ENCODE data around the gene DDX20.
A peak's percentile ranks its signal among the peaks of the same experiment; 100 is the strongest.

Gene DDX20

DNA sequence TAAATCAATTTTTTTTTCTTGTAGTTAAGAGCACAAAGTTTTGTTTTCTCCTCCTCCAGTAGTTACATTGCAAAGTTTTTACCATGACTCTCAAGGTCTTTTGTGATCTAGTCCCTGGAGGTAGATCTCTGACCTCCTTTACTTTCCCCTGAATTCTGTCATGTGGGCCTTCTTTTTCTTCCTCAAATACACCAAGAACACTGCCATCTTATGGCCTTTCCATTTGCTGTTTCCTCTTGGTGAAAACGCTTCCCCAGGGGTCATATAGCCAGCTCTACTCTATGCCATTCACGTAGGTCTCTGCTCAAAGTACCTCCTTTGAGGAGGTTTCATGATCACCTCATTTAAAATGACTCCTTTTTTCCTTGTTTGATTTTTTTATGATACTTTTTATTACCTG is 2.7 kb downstream of the DDX20 start:
- H3K4me3 ChIP-seq (ENCODE audit: low read depth, low read length): no peak overlapping the region
- DNase-seq (ENCODE audit: low read depth, low spot score): no peak
- POLR2A ChIA-PET: no interaction called here
- no peak for TF ChIP-seq CTCF (IDR thresholded peaks at IDR 0.05; ENCODE audit: insufficient read depth, low read length, missing control alignments)
- CTCF ChIA-PET: interaction anchor here (0.7 to 18.1 kb wide), 5 partner anchors 9 to 278 kb away, joined by 3 to 289 read pairs (median 52); no protein-coding TSS in a partner anchor

GRCh38 chr1:111761717-111762116 is 6.0 kb downstream of the DDX20 start:
- ChIA-PET CTCF (interaction anchor here (1.8 to 14.8 kb wide), 5 partner anchors 9 to 280 kb away, joined by 7 to 314 read pairs (median 14); no protein-coding TSS in a partner anchor), POLR2A (no interaction called here)
- no peak for DNase-seq (ENCODE audit: low read depth, low spot score)
- H3K4me3 ChIP-seq (ENCODE audit: low read depth, low read length): no peak overlapping the region
- no peak for TF ChIP-seq CTCF (IDR thresholded peaks at IDR 0.05; ENCODE audit: insufficient read depth, low read length, missing control alignments)

- no peak for TF ChIP-seq CTCF (IDR thresholded peaks at IDR 0.05; ENCODE audit: insufficient read depth, low read length, missing control alignments)
- no peak overlapping the region for H3K4me3 ChIP-seq (ENCODE audit: low read depth, low read length)
- POLR2A ChIA-PET: no interaction called here
- DNase-seq (ENCODE audit: low read depth, low spot score): no peak
- CTCF ChIA-PET: interaction anchor here (0.7 to 14.8 kb wide), 5 partner anchors 9 to 281 kb away, joined by 3 to 314 read pairs (median 4); no protein-coding TSS in a partner anchor
Observed at GRCh38 chr1:111762332-111762731, 6.6 kb downstream of the DDX20 start.

GRCh38 chr1:111768023-111768422 is 12.3 kb downstream of the DDX20 start:
- no peak for TF ChIP-seq CTCF (IDR thresholded peaks at IDR 0.05; ENCODE audit: insufficient read depth, low read length, missing control alignments)
- ChIA-PET POLR2A (no interaction called here), CTCF (interaction anchor here (0.7 to 14.8 kb wide), 20 partner anchors 7 to 569 kb away, joined by 3 to 314 read pairs (median 4); partner anchors contain the start of gene DDX20)
- H3K4me3 ChIP-seq (ENCODE audit: low read depth, low read length): no peak overlapping the region
- DNase-seq (ENCODE audit: low read depth, low spot score): no peak

DNA sequence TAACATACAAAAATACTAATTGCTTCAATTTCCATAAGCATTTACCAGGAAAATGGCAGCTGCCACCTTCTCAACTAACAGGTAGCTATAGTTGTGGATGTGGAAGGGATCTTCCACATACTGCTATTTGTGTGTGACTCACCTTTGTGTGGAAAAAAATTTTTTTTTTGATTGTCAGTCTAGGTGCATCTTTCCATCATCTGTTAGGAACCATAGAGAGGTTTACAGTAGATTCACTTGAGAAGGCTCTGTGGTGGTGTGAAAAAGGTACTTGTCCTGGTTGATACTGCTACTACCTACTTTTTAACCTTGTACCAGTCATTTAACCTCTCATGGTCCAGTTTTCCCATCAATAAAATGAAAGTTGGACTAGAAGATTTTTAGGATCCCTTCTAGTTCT is 12.9 kb downstream of the DDX20 start:
- no peak overlapping the region for H3K4me3 ChIP-seq (ENCODE audit: low read depth, low read length)
- DNase-seq (ENCODE audit: low read depth, low spot score): no peak
- CTCF ChIA-PET: interaction anchor here (0.7 to 14.8 kb wide), 20 partner anchors 8 to 568 kb away, joined by 3 to 314 read pairs (median 6); partner anchors contain the start of gene DDX20
- POLR2A ChIA-PET: no interaction called here
- no peak for TF ChIP-seq CTCF (IDR thresholded peaks at IDR 0.05; ENCODE audit: insufficient read depth, low read length, missing control alignments)

DNA sequence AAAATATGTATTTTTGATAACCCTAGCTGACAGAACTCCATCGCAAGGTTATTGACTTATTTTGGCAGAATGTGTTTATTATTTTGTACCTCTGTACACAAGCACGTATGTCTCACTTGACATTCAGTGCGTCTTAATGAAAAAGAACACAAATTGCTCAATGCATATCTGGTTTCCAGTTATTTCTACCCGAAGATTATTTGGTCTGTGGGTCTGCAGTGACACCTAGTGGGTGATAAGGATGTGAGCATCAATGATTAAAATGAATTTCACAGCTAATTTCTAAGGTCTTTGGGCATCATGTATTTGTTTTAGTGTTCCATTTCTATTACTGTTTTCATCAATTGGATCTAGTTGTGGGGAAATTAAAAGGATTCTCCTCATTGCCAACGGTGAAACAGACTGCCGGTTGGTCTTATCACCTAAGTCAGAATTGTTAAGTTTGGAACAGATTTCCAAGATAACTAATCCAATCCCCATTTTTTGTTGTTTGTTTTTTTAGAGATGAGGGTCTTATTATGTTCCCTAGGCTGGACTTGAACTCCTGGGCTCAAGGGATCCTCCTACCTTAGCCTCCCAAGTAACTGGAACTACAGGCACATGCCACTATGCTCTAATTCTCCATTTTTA is 13.9 kb downstream of the DDX20 start:
- TF ChIP-seq CTCF (IDR thresholded peaks at IDR 0.05; ENCODE audit: insufficient read depth, low read length, missing control alignments): peak; percentile 58
- DNase-seq (ENCODE audit: low read depth, low spot score): no peak
- POLR2A ChIA-PET: no interaction called here
- CTCF ChIA-PET: interaction anchor here (0.6 to 14.8 kb wide), 33 partner anchors 9 to 601 kb away, joined by 3 to 314 read pairs (median 4); partner anchors contain the start of gene DDX20
- H3K4me3 ChIP-seq (ENCODE audit: low read depth, low read length): no peak overlapping the region

Data from AG04449 (cell line).